Duodenal mucosa (tissue), 2 donors: ENCODE results near the gene ZIM2.

Experiments
- H3K27ac ChIP-seq: one replicate; pipeline ENCODE4 v1.7.0; 2013; ENCODE audit warnings: low read depth, low read length
- H3K27me3 ChIP-seq, 2 donors: one replicate each; pipeline ENCODE4 v1.7.0; 2013; ENCODE audit warnings: low read length in 2 of 2, control low read depth in 1 of 2; ENCODE audit not compliant: insufficient read depth in 2 of 2, control insufficient read depth in 1 of 2
- H3K36me3 ChIP-seq, 2 donors: one replicate each; pipeline ENCODE4 v1.7.0; 2013; ENCODE audit warnings: low read length in 2 of 2, control low read depth in 1 of 2; ENCODE audit not compliant: insufficient read depth in 2 of 2, control insufficient read depth in 1 of 2
- H3K4me1 ChIP-seq, 2 donors: one replicate each; pipeline ENCODE4 v1.7.0; 2013; ENCODE audit warnings: low read length in 2 of 2, control low read depth in 1 of 2; ENCODE audit not compliant: insufficient read depth in 2 of 2, control insufficient read depth in 1 of 2
- H3K4me3 ChIP-seq, 2 donors: one replicate each; pipeline ENCODE4 v1.7.0; 2013; ENCODE audit warnings: low read length in 2 of 2, low read depth in 1 of 2
- H3K9ac ChIP-seq, 2 donors: one replicate each; pipeline ENCODE4 v1.7.0; 2013; ENCODE audit warnings: low read length in 2 of 2, low read depth in 1 of 2
- H3K9me3 ChIP-seq, 2 donors: one replicate each; pipeline ENCODE4 v1.7.0; 2013; ENCODE audit warnings: low read length in 2 of 2, control low read depth in 1 of 2; ENCODE audit not compliant: control insufficient read depth in 1 of 2

ZIM2 gene

DNA sequence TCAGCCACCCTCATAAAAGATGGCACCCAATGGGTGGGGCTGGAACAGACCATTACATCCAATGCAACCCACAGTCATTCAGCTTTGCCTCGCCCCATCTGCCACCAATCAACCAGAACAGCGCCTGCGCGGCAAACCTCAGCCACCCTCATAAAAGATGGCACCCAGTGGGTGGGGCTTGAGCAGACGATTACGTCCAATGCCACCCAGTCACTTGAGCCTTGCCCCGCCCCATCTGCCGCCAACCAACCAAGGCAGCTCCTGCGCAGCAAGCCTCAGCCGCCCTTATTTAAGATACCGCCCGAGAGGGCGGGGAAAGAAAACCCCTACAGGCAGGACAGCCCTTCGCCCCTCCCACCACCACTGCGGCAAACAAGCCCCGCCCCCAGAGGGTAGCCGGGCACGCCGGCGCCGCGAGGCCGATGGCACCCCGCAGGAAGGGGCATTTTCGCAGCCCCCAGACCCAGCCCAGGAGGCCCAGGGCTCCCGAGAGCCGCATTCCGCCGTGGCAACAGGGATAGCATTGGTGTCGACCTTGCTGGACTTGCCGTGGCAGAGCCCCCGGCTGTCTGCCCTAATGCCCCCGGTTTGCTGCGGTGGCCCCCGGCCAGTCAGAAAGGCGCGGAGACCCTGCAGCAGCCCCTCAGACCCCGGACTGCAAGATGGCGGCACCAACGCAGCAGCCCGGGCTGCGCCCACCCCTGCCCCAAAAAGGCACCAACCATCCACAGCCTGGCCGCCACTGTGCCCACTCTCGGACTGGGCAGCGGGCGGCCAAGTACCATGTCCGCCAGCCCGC lies 675 bp downstream of the ZIM2 start:
- Histone ChIP-seq H3K27ac (no peak overlapping the region), H3K4me1 (no peaks in the 10 kb centered on the region), H3K9me3 (peaks cover 25 to 52% of the 10 kb centered on the region in 2 donors), H3K27me3 (no peaks in the 10 kb centered on the region), H3K36me3 (no peaks in the 10 kb centered on the region), H3K9ac (no peak overlapping the region), H3K4me3 (peak overlapping the region in 1 of 2 donors; percentile 44)

DNA sequence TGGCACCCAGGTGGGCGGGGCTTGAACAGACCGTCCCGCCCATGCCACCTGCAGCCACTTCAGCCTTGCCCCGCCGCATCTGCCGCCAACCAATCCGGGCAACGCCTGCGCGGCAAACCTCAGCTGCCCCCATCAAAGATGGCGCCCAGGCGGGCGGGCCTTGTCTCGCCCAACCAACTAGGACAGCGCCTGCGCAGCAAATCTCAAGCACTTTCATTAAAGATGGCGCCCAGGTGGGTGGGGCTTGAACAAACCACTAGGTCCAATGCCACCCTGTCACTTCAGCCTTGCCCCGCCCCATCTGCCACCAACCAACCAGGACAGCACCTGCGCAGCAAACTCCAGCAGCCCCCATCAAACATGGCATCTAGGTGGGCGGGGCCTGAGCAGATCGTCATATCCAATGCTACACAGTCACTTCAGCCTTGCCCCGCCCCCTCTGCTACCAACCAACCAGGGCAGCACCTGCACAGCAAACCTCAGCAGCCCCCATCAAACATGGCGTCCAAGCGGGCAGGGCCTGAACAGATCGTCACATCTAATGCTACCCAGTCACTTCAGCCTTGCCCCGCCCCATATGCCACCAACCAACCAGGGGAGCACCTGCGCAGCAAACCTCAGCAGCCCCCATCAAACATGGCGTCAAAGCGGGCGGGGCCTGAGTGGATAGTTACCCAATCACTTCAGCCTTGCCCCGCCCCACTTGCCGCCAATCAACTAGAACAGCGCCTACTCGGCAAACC lies 1.4 kb downstream of the ZIM2 start:
- H3K4me1 ChIP-seq = no peaks in the 10 kb centered on the region
- peak overlapping the region in 1 of 2 donors; percentile 44 for H3K4me3 ChIP-seq
- no peaks in the 10 kb centered on the region for H3K27me3 ChIP-seq
- H3K27ac ChIP-seq = no peak overlapping the region
- no peaks in the 10 kb centered on the region for H3K36me3 ChIP-seq
- no peak overlapping the region for H3K9ac ChIP-seq
- peaks cover 28 to 49% of the 10 kb centered on the region in 2 donors for H3K9me3 ChIP-seq

DNA sequence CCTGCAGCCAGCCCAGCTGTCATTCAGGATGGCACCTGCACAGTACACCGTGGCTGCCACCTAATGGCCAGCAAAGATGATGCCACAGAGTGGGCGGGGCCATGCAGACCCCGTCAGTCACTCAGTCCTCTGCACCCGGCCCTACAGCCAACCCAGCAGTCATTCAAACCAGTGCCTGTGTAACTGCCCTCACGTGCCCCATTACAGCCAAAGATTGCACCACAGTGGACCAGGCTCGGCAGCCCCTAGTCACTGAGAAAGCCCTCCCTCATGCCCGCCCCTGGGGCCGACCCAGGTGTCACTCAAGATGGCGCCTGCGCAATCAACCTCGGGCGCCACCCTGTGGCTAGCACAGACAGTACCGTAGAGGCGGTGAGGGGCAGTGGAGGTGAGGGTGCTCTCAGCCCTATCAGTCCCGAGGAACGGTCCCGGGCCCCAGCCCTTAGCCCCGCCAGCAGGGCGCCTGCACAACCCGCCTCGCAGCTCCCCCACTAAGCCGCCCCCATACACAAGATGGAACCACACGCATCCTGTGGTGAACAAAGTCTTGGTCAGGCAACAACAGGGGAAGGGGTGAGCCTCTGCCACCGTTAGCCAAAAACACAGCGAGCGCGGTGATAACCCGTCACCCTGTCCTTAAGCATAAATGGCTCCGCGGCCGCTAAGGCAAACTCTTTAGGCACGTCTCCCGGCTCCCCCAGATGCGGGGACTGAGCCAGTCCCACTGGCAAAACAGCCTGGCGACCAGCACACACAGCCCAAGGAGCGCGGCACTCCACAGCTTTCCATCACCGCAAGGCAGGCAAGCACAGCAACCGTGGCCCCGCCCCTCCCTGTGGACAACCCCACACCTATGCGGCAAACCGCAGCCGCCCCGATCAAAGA lies 2.3 kb downstream of the ZIM2 start:
- Histone ChIP-seq H3K4me3 (peak overlapping the region; percentile 40 to 44), H3K9me3 (peaks cover 33 to 49% of the 10 kb centered on the region in 2 donors), H3K4me1 (no peaks in the 10 kb centered on the region), H3K27me3 (no peaks in the 10 kb centered on the region), H3K27ac (peak overlapping the region; percentile 50), H3K36me3 (no peaks in the 10 kb centered on the region), H3K9ac (no peak overlapping the region)

DNA sequence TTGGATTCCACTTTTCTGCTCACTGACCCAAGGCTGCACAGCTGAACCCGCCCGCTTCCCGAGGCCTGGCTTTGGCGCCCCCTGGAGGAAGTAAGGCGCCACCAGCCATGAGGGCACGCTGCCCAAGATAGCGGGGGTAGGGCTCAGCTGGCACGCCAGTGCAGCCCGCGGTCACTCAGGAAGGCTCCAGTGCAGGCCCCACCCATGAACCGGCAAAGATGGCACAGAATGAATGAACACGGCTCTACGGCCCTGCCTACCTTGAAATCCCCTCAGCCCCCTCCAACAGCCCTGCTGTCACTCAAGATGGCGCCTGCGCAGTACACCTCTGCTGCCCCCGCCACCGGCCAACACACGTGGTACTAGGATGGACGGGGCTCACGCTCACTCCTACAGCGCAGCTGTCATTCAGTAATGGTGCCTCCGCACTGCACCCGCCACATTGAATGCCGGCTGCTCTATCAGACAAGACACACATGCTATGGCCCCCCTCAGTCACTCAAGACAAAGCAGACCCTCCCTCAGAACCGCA lies 3.0 kb downstream of the ZIM2 start:
- no peaks in the 10 kb centered on the region for H3K4me1 ChIP-seq
- no peaks in the 10 kb centered on the region for H3K36me3 ChIP-seq
- H3K27ac ChIP-seq = no peak overlapping the region
- no peak overlapping the region for H3K9ac ChIP-seq
- H3K4me3 ChIP-seq = peak overlapping the region; percentile 40 to 44
- H3K9me3 ChIP-seq = peaks cover 36 to 50% of the 10 kb centered on the region in 2 donors
- no peaks in the 10 kb centered on the region for H3K27me3 ChIP-seq

DNA sequence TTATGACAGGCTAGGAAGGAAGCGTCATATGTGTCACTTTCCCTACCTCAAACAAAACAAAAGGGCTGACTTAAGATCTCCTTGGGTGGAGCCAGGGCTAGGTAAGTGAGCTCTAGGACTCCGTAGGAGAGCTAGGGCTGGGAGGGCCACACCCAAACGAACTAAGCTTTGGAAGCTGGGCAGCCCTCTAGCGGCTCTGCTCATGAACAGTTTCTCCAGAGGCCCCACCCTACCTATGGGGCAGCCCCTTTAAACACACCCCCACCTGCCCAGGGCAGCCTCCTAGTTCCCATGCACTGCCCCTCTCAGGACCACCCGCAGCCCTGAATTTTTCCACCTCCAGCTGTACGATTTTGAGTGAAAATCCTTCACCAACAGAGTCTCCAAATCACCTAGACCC lies 3.5 kb downstream of the ZIM2 start:
- peaks cover 40 to 56% of the 10 kb centered on the region in 2 donors for H3K9me3 ChIP-seq
- H3K27ac ChIP-seq = no peak overlapping the region
- H3K4me3 ChIP-seq = no peak overlapping the region
- H3K9ac ChIP-seq = no peak overlapping the region
- no peaks in the 10 kb centered on the region for H3K36me3 ChIP-seq
- no peaks in the 10 kb centered on the region for H3K27me3 ChIP-seq
- H3K4me1 ChIP-seq = no peaks in the 10 kb centered on the region

DNA sequence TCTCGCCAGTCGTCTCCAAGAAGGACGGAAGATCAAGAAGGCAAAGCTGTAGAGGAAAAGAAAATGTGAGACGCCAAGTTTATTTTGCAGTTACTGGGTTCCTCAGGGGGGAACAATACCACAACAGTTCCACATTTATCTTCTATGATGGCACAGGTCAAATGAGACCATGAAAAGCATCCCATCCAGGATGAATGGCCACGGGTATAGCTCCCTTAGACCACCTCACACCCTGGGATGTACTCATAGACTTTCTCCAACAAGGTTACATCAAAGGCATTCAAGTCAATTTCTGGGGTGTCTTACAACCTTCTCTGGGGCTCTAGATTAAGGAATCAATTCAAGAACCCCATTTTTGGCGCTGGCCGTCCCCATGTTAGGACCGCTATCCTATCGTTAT lies 4.5 kb downstream of the ZIM2 start:
- Histone ChIP-seq H3K27me3 (no peaks in the 10 kb centered on the region), H3K9me3 (peaks cover 40 to 54% of the 10 kb centered on the region in 2 donors), H3K27ac (no peak overlapping the region)

DNA sequence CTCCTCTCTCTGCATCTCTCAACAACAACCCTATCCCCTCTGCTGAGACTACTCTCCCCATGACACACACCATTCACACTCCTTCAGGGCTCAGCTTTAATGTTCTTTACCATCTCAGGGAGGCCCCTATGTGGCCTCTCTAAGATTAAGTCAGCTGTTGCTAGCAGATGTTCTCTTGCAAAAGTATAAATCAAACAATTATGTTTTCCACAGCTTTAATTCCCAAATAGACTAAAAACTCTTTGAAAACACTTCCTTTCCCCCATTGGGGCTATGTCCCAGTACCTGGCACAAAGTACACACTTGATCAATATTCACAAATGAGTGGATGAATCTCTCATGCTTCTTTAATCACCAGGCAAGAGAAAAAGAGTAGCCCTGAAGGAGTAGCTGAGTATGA lies 5.1 kb downstream of the ZIM2 start:
- no peak overlapping the region for H3K4me3 ChIP-seq
- no peaks in the 10 kb centered on the region for H3K27me3 ChIP-seq
- no peak overlapping the region for H3K27ac ChIP-seq
- H3K9me3 ChIP-seq = peaks cover 40 to 51% of the 10 kb centered on the region in 2 donors
- H3K36me3 ChIP-seq = no peaks in the 10 kb centered on the region
- H3K4me1 ChIP-seq = no peaks in the 10 kb centered on the region
- no peak overlapping the region for H3K9ac ChIP-seq

More for the DNA sequence above, 4.5 kb downstream of the ZIM2 start:
- no peaks in the 10 kb centered on the region for H3K36me3 ChIP-seq
- no peak overlapping the region for H3K9ac ChIP-seq
- no peaks in the 10 kb centered on the region for H3K4me1 ChIP-seq
- H3K4me3 ChIP-seq = no peak overlapping the region

DNA sequence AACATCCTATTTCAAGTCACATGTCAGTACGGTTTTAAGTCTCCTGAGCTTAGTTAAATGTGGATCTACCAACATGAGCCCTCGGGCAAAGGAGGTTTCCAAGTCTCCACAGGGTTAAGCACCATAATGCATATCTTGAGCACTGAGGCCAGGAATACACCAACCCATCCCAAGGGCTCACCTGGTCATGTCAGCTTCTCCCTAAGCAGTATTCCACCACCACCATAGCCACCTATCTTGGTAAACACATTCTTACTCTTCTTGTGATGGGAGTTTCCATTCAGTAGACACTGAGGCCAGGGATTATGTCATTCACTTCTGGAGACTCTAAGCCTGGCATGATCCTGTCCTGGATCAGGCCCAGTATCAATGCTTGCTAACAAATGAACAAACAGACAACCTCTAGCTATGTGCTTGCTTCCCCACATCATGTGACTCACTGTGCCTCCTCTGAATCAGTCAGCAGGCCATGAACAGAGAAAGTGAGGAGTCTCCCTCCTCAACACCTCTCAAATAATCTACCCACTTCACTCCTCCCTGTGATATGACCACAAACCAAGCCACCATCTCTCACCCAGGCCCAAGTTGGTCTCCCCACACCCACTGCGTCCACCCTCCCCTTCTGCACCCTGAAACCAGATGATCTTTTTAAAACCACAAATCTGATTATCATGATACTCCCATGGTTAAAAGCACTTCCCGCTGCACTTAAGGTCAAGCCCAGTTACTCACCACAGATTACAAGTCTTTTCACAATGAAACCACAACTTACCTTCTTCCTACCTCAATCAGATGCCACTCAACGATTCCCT lies 5.8 kb downstream of the ZIM2 start:
- H3K9ac ChIP-seq = no peak overlapping the region
- no peaks in the 10 kb centered on the region for H3K27me3 ChIP-seq
- H3K9me3 ChIP-seq = peaks cover 39 to 44% of the 10 kb centered on the region in 2 donors
- no peaks in the 10 kb centered on the region for H3K36me3 ChIP-seq
- no peak overlapping the region for H3K4me3 ChIP-seq
- no peaks in the 10 kb centered on the region for H3K4me1 ChIP-seq
- H3K27ac ChIP-seq = no peak overlapping the region

DNA sequence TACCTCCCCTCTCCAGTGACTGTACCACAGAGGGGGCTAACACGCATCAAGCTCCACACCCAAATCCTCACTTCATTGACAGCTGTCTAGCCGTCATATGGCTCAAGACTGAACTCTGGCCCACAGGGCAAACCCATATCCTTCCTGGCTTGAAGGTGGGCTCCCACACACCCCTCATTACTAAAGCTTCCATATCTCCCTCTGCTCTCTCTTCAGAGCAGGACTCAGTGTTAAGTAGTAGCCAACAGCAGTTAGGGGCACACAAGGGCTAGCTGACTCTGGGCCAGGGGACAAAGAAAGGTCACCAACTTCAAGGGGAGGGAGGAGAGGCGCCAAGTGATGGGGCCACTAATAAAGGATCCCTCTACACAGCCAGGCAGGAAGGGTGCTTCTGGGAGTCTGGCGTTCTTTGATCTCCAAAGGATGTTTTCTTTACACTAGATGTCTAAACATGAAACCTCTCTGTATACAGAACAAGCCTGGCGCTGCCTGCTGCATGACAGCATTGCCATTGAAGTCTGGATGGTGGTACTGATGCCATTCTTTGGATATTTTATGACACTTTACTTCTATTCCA lies 8.1 kb downstream of the ZIM2 start:
- Histone ChIP-seq H3K4me3 (no peak overlapping the region), H3K36me3 (no peaks in the 10 kb centered on the region), H3K27me3 (no peaks in the 10 kb centered on the region), H3K9me3 (peaks cover 26 to 28% of the 10 kb centered on the region in 2 donors), H3K27ac (no peak overlapping the region), H3K4me1 (no peaks in the 10 kb centered on the region), H3K9ac (no peak overlapping the region)
